Osteocyte (in vitro differentiated cells): Measurements from ENCODE around the gene TAX1BP1. TPM values are rescaled to one million over a fixed set of nuclear protein-coding genes. Genes with fewer than 3 reads are reported as not detected.

ENCODE experiments used
- DNase-seq: peaks from one replicate; pipeline ENCODE4 v3.0.0; 2021; ENCODE audit warnings: mixed read lengths; ENCODE audit not compliant: unreplicated experiment; ENCODE audit errors: extremely low spot score
- H3K27ac Mint-ChIP-seq: one replicate; pipeline ENCODE4 v1.8.0; 2021; ENCODE audit warnings: mild to moderate bottlenecking, mixed read lengths; ENCODE audit not compliant: unreplicated experiment
- H3K27me3 Mint-ChIP-seq: one replicate; pipeline ENCODE4 v1.8.0; 2021; ENCODE audit warnings: mixed read lengths; ENCODE audit not compliant: unreplicated experiment
- H3K36me3 Mint-ChIP-seq: one replicate; pipeline ENCODE4 v1.8.0; 2021; ENCODE audit warnings: mixed read lengths; ENCODE audit not compliant: unreplicated experiment
- H3K4me1 Mint-ChIP-seq: one replicate; pipeline ENCODE4 v1.8.0; 2021; ENCODE audit warnings: mixed read lengths; ENCODE audit not compliant: unreplicated experiment
- H3K4me3 Mint-ChIP-seq: one replicate; pipeline ENCODE4 v1.8.0; 2021; ENCODE audit warnings: mild to moderate bottlenecking, moderate library complexity, mixed read lengths; ENCODE audit not compliant: unreplicated experiment
- H3K9me3 Mint-ChIP-seq: one replicate; pipeline ENCODE4 v1.8.0; 2021; ENCODE audit warnings: mixed read lengths; ENCODE audit not compliant: unreplicated experiment
- total RNA-seq: library from RNA; stranded (reverse); gene quantifications from 2 replicates; pipeline ENCODE4 v1.2.1, GENCODE V29; 2021
- TF ChIP-seq, protein P1 (sequence below): fragments of 200-600 bp; sonication (generic); IDR thresholded peaks from 2 replicates; pipeline ENCODE4 v1.5.0; 2021; ENCODE audit warnings: antibody characterized with exemption, mild to moderate bottlenecking, moderate library complexity

TAX1BP1 gene
- total RNA-seq, 1 donor from 2014 or later = 95.5 TPM

GRCh38 chr7:27745064-27745583 is 5.2 kb downstream of the TAX1BP1 start:
- Mint-ChIP-seq H3K27ac (peak overlapping the region; percentile 85), H3K4me3 (peak overlapping the region; percentile 44), H3K4me1 (peaks cover 52% of the 10 kb centered on the region), H3K27me3 (no peaks in the 10 kb centered on the region), H3K9me3 (no peaks in the 10 kb centered on the region), H3K36me3 (peaks cover 13% of the 10 kb centered on the region)
- TF ChIP-seq, protein P1, sequence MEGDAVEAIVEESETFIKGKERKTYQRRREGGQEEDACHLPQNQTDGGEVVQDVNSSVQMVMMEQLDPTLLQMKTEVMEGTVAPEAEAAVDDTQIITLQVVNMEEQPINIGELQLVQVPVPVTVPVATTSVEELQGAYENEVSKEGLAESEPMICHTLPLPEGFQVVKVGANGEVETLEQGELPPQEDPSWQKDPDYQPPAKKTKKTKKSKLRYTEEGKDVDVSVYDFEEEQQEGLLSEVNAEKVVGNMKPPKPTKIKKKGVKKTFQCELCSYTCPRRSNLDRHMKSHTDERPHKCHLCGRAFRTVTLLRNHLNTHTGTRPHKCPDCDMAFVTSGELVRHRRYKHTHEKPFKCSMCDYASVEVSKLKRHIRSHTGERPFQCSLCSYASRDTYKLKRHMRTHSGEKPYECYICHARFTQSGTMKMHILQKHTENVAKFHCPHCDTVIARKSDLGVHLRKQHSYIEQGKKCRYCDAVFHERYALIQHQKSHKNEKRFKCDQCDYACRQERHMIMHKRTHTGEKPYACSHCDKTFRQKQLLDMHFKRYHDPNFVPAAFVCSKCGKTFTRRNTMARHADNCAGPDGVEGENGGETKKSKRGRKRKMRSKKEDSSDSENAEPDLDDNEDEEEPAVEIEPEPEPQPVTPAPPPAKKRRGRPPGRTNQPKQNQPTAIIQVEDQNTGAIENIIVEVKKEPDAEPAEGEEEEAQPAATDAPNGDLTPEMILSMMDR = peak; percentile 75
- DNase-seq = no peak

DNA sequence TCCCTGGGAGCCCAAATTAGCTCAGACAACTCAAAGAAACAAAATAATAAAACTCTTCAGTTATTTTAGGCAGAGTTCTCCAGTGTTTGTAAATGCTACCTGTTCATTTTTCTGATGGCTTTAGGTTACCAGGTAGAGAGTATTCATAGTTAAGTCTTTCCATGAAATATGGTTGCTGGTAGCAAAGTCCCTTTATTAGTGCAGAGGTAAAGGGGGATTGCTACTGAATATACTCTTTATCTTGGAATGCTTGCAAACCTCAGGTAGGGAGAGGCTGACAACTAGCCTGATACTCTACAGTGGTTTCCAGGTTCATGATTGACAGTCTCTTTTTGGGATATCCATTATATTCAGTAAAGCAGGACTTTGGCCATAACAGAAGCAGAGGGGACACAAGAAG is 6.5 kb downstream of the TAX1BP1 start:
- Mint-ChIP-seq H3K27ac (no peak overlapping the region), H3K4me1 (peaks cover 43% of the 10 kb centered on the region), H3K36me3 (peaks cover 24% of the 10 kb centered on the region)

GRCh38 chr7:27746978-27747377 is 7.0 kb downstream of the TAX1BP1 start:
- TF ChIP-seq, protein P1 = no peak
- Mint-ChIP-seq H3K36me3 (peaks cover 27% of the 10 kb centered on the region), H3K4me3 (no peak overlapping the region), H3K4me1 (peaks cover 39% of the 10 kb centered on the region), H3K27me3 (no peaks in the 10 kb centered on the region), H3K27ac (no peak overlapping the region), H3K9me3 (no peaks in the 10 kb centered on the region)
- DNase-seq = no peak

More for the DNA sequence above, 6.5 kb downstream of the TAX1BP1 start:
- DNase-seq = no peak
- Mint-ChIP-seq H3K27me3 (no peaks in the 10 kb centered on the region), H3K9me3 (no peaks in the 10 kb centered on the region), H3K4me3 (no peak overlapping the region)
- TF ChIP-seq, protein P1 = no peak

- H3K4me1 Mint-ChIP-seq = peaks cover 31% of the 10 kb centered on the region
- H3K27ac Mint-ChIP-seq = no peak overlapping the region
- TF ChIP-seq, protein P1 = no peak
These were observed 7.8 kb downstream of the TAX1BP1 start for GRCh38 chr7:27747589-27748368.

GRCh38 chr7:27750316-27750715 is 10.4 kb downstream of the TAX1BP1 start:
- H3K36me3 Mint-ChIP-seq = peaks cover 43% of the 10 kb centered on the region
- TF ChIP-seq, protein P1 = no peak
- DNase-seq = no peak
- H3K27ac Mint-ChIP-seq = no peak overlapping the region
- peaks cover 26% of the 10 kb centered on the region for H3K4me1 Mint-ChIP-seq
- no peak overlapping the region for H3K4me3 Mint-ChIP-seq
- no peaks in the 10 kb centered on the region for H3K27me3 Mint-ChIP-seq
- H3K9me3 Mint-ChIP-seq = no peaks in the 10 kb centered on the region

More at GRCh38 chr7:27747589-27748368, 7.8 kb downstream of the TAX1BP1 start:
- Mint-ChIP-seq H3K4me3 (no peak overlapping the region), H3K36me3 (peaks cover 29% of the 10 kb centered on the region), H3K27me3 (no peaks in the 10 kb centered on the region), H3K9me3 (no peaks in the 10 kb centered on the region)
- no peak for DNase-seq
